SK-N-SH treated with all-trans-retinoic acid at 6 μM for 48 hours (cell line): Measurements from ENCODE around the gene FGF11.
"Not testable (repeated sequence)": the region's sequence is repeated elsewhere in the genome, so short reads cannot be mapped to it uniquely, and the experiment has no call there.

ENCODE experiments used
- BACH2 ChIP-seq: fragments of 250-450 bp; sonication (Bioruptor Pico); IDR thresholded peaks from 2 replicates; pipeline ENCODE4 v1.9.0; 2021; ENCODE audit warnings: mild to moderate bottlenecking, borderline replicate concordance
- CREB5 ChIP-seq: fragments of 250-450 bp; sonication (Bioruptor Pico); IDR thresholded peaks from 2 replicates; pipeline ENCODE4 v1.5.1; 2020; ENCODE audit warnings: low read depth, mild to moderate bottlenecking, moderate library complexity
- CSDC2 ChIP-seq: fragments of 250-450 bp; sonication (Bioruptor Pico); IDR thresholded peaks from 2 replicates; pipeline ENCODE4 v1.5.0; 2020; ENCODE audit warnings: mild to moderate bottlenecking, moderate library complexity
- CSRNP3 ChIP-seq: fragments of 250-450 bp; sonication (Bioruptor Pico); IDR thresholded peaks from 2 replicates; pipeline ENCODE4 v1.5.1; 2021; ENCODE audit warnings: mild to moderate bottlenecking, moderate library complexity
- ESRRG ChIP-seq: fragments of 250-450 bp; sonication (Bioruptor Pico); IDR thresholded peaks from 2 replicates; pipeline ENCODE4 v1.6.1; 2021; ENCODE audit warnings: mild to moderate bottlenecking
- ISL1 ChIP-seq: fragments of 250-450 bp; sonication (Bioruptor Pico); IDR thresholded peaks from 2 replicates; pipeline ENCODE4 v2.1.2; 2022; ENCODE audit warnings: mild to moderate bottlenecking, moderate library complexity
- POU6F1 ChIP-seq: fragments of 250-450 bp; sonication (Bioruptor Pico); IDR thresholded peaks from 2 replicates; pipeline ENCODE4 v1.8.0; 2021; ENCODE audit warnings: low read depth, mild to moderate bottlenecking, moderate library complexity, borderline replicate concordance
- RARB ChIP-seq: fragments of 250-450 bp; sonication (Bioruptor Pico); IDR thresholded peaks from 2 replicates; pipeline ENCODE4 v1.8.0; 2021; ENCODE audit warnings: mild to moderate bottlenecking, moderate library complexity
- TCF4 ChIP-seq: fragments of 250-450 bp; sonication (Bioruptor Pico); IDR thresholded peaks from 2 replicates; pipeline ENCODE4 v1.8.0; 2021; ENCODE audit warnings: mild to moderate bottlenecking, moderate library complexity, borderline replicate concordance
- ZFP3 ChIP-seq: fragments of 250-450 bp; sonication (Bioruptor Pico); IDR thresholded peaks from 2 replicates; pipeline ENCODE4 v1.5.0; 2020; ENCODE audit warnings: mild to moderate bottlenecking, moderate library complexity
- ZFP30 ChIP-seq: fragments of 450-650 bp; formaldehyde crosslinking; IDR thresholded peaks from 2 replicates; pipeline ENCODE4 v1.5.0; 2022; ENCODE audit warnings: mild to moderate bottlenecking, moderate library complexity
- ZNF565 ChIP-seq: fragments of 450-650 bp; formaldehyde crosslinking; conservative IDR thresholded peaks from 2 replicates; pipeline ENCODE4 v1.5.0; 2020; ENCODE audit warnings: low read depth, mild to moderate bottlenecking, moderate library complexity
- ZNF8 ChIP-seq: fragments of 450-650 bp; formaldehyde crosslinking; IDR thresholded peaks from 2 replicates; pipeline ENCODE4 v1.5.0; 2020; ENCODE audit warnings: mild to moderate bottlenecking, moderate library complexity

GRCh38 chr17:7482742-7483088 lies 43.4 kb downstream of the FGF11 start:
- not testable (repeated sequence) for TF ChIP-seq ESRRG; CSRNP3 (CRISPR knock-in tag); RARB (CRISPR knock-in tag); POU6F1 (CRISPR knock-in tag); CREB5 (CRISPR knock-in tag); ZNF8 (CRISPR knock-in tag); CSDC2; ZNF565 (CRISPR knock-in tag); TCF4; ISL1; BACH2 (CRISPR knock-in tag); ZFP3 (CRISPR knock-in tag); ZFP30 (CRISPR knock-in tag)
